Neural progenitor cell (in vitro differentiated cells): ENCODE data around the gene KRT77.

Source experiments
- CTCF ChIP-seq: fragments of 200-600 bp; sonication (generic); IDR thresholded peaks from 2 replicates; pipeline ENCODE4 v1.5.1; 2017; ENCODE audit warnings: antibody characterized with exemption, mild to moderate bottlenecking
- EZH2 ChIP-seq: fragments of 200-600 bp; sonication (generic); IDR thresholded peaks from 2 replicates; pipeline ENCODE4 v1.6.1; 2017; ENCODE audit warnings: antibody characterized with exemption, mild to moderate bottlenecking, moderate library complexity

- no peak for TF ChIP-seq CTCF
- no peak for TF ChIP-seq EZH2
Observed at GRCh38 chr12:52681526-52682380, 21.6 kb downstream of the KRT77 start.
